Mucosa of rectum (tissue), 2 donors: ENCODE measurements around the gene AGXT2.
A peak's percentile ranks its signal among the peaks of the same experiment; 100 is the strongest.

Experiments
- H3K27ac ChIP-seq, 2 donors: one replicate each; pipeline ENCODE4 v1.7.0; 2013; ENCODE audit warnings: inconsistent platforms in 2 of 2, low read depth in 2 of 2, low read length in 2 of 2
- H3K27me3 ChIP-seq, 2 donors: one replicate each; pipeline ENCODE4 v1.7.0; 2013; ENCODE audit warnings: low read length in 2 of 2; ENCODE audit not compliant: control insufficient read depth in 2 of 2, insufficient read depth in 2 of 2
- H3K36me3 ChIP-seq, 2 donors: one replicate each; pipeline ENCODE4 v1.7.0; 2013; ENCODE audit warnings: low read length in 2 of 2; ENCODE audit not compliant: control insufficient read depth in 2 of 2, insufficient read depth in 2 of 2
- H3K4me1 ChIP-seq, 2 donors: one replicate each; pipeline ENCODE4 v1.7.0; 2013; ENCODE audit warnings: low read length in 2 of 2, mild to moderate bottlenecking in 1 of 2; ENCODE audit not compliant: control insufficient read depth in 2 of 2, insufficient read depth in 2 of 2
- H3K4me3 ChIP-seq, 2 donors: one replicate each; pipeline ENCODE4 v1.7.0; 2013; ENCODE audit warnings: low read length in 2 of 2
- H3K9ac ChIP-seq, 2 donors: one replicate each; pipeline ENCODE4 v1.7.0; 2013; ENCODE audit warnings: low read length in 2 of 2, low read depth in 1 of 2, mild to moderate bottlenecking in 1 of 2
- H3K9me3 ChIP-seq, 2 donors: one replicate each; pipeline ENCODE4 v1.7.0; 2013; ENCODE audit warnings: low read length in 2 of 2; ENCODE audit not compliant: control insufficient read depth in 2 of 2
- donor health status: healthy.
- donor health status: Normal muscosa, but diverticular disease.

Gene AGXT2, protein sequence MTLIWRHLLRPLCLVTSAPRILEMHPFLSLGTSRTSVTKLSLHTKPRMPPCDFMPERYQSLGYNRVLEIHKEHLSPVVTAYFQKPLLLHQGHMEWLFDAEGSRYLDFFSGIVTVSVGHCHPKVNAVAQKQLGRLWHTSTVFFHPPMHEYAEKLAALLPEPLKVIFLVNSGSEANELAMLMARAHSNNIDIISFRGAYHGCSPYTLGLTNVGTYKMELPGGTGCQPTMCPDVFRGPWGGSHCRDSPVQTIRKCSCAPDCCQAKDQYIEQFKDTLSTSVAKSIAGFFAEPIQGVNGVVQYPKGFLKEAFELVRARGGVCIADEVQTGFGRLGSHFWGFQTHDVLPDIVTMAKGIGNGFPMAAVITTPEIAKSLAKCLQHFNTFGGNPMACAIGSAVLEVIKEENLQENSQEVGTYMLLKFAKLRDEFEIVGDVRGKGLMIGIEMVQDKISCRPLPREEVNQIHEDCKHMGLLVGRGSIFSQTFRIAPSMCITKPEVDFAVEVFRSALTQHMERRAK

DNA sequence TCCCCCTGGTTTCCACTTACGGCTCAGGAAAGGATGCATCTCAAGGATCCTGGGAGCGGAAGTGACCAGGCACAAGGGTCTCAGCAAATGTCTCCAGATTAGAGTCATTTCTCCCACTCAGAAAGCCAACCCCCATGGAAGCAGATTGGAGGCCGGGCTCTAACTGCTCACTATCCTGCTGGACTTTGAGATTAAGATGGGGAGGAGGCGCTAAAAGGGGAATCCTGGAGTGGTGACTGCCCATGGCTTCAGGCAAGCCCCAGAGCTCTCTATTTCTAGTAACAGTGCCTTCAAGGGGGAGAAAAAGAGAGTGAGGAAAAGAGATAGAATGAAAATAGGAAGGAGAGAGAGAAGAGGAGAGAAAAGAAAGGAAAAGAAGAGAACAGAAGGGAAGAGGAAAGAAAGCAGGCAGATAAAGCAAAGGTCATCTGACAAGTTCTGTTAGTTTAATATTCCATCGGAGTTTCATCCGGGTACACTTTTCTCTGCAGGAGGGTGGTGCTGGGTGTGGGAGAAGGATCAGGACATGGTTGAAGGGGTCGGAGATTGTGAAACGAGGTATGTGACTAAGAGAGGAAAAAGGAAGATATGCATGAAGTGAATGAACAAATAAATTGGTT, at the start of gene AGXT2:
Gene AGXT2 (minus strand): TSS at position 165 of the 620 bp plus-strand sequence. CDS start 57 bp downstream, at position 108.
- Histone ChIP-seq H3K27ac (no peak within 1 kb of the TSS), H3K9ac (no peak within 1 kb of the TSS), H3K4me3 (no peak within 1 kb of the TSS), H3K9me3 (no peaks in the 10 kb centered on the region), H3K27me3 (no peaks in the 10 kb centered on the region), H3K36me3 (no peaks in the 10 kb centered on the region), H3K4me1 (no peaks in the 10 kb centered on the region)

DNA sequence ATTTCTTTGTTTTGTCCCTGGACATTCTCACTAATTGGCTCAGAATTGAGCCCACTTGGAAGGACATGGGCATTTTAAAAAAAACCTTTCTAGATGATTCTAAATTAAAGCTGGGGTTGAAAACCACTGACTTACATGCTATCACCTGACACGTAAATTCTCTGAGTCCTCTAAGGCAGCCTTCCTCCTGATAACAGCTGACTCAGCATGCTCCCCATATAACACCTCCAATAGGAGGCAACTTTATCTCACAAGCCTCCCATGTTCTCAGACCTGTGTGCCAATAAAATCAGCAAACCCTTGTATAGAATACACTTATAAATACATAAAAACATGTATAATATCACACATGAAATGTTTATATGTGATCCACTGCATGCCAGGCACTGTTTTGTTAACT, 49.2 kb upstream of the AGXT2 start:
- Histone ChIP-seq H3K36me3 (no peaks in the 10 kb centered on the region), H3K4me1 (peaks cover 3 to 4% of the 10 kb centered on the region in 2 donors), H3K4me3 (no peak overlapping the region), H3K27me3 (no peaks in the 10 kb centered on the region), H3K9ac (no peak overlapping the region), H3K9me3 (no peaks in the 10 kb centered on the region), H3K27ac (no peak overlapping the region)

DNA sequence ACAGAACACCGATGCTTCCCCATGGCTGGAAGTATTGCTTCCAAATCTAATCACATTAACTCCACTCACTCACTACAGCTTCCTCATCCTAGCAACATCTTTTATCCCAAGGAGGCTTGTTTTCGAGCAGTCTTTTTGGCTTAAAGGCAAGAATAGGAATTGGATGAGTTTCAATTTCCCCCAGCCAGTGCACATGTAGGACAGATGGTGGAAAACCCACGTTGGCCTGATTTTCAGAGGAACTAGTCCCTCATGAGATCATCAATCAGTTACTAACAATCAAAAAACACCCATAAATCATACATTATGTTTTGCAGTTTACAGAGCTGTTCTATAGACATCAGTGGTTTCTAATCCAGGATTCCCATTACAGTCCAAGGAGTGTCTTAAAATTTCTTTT, 48.5 kb upstream of the AGXT2 start:
- peaks cover 8 to 9% of the 10 kb centered on the region in 2 donors for H3K4me1 ChIP-seq
- H3K9ac ChIP-seq: no peak overlapping the region
- H3K27me3 ChIP-seq: no peaks in the 10 kb centered on the region
- no peaks in the 10 kb centered on the region for H3K36me3 ChIP-seq
- H3K9me3 ChIP-seq: no peaks in the 10 kb centered on the region
- no peak overlapping the region for H3K4me3 ChIP-seq
- no peak overlapping the region for H3K27ac ChIP-seq

DNA sequence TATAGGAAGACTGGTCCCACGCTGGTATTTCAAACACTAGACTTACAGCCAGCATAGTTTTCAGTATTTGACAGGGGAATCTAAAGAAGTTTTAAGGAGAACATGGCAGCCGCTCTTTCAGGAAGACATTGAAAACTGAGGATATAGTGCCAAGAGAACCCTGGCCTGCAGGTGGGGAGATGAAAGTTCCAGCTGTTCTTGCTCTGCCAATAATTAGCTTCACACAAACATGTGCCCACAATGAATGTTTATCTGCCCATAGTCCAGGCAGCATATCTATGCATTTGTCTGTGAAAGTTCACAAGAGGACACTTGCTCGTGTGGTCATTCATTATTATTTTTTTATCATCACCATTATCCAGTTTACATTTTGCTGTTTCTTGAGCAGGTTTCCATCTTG, 47.6 kb upstream of the AGXT2 start:
- Histone ChIP-seq H3K9ac (no peak overlapping the region), H3K9me3 (no peaks in the 10 kb centered on the region), H3K27me3 (no peaks in the 10 kb centered on the region), H3K36me3 (no peaks in the 10 kb centered on the region), H3K27ac (no peak overlapping the region), H3K4me1 (peaks cover 8 to 9% of the 10 kb centered on the region in 2 donors), H3K4me3 (no peak overlapping the region)

DNA sequence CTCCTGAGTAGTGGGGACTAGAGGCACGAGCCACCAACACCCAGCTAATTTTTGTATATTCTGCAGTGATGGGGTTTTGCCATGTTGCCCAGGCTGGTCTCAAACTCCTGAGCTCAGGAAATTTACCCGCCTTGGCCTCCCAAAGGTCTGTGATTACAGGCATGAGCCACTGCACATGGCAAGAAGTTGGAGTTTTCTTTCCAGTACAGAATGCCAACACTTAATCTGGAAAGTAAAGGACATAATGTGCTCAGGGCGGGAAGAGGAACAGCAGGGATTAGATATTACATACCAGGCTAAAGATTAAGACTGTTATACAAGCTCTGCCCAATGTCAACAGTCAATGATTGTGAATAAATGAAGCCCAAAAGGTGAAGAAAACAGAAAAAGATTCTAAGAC, 47.2 kb upstream of the AGXT2 start:
- no peaks in the 10 kb centered on the region for H3K27me3 ChIP-seq
- H3K9me3 ChIP-seq: no peaks in the 10 kb centered on the region
- no peak overlapping the region for H3K9ac ChIP-seq
- no peak overlapping the region for H3K27ac ChIP-seq
- H3K4me3 ChIP-seq: no peak overlapping the region
- H3K4me1 ChIP-seq: peaks cover 8 to 9% of the 10 kb centered on the region in 2 donors
- H3K36me3 ChIP-seq: no peaks in the 10 kb centered on the region

DNA sequence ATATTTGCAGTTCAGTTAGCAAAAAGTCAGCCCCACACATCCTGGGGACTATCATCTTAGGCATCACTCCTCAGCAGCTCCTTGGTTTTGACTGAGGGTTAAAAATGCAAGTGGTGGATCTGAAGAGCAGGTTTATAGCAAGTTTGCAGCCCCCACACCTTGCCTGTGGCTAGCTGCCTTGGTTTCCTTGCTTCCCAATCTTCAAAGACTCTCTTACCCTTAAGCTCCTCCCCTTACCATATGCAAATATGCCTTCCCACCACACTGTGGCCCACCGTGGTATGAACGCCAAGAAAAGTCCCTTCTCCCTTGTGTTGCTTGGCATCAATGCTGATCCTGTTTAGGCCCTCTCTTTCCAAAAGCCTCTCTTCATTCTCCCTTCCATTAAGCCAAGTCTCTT, 45.0 kb upstream of the AGXT2 start:
- Histone ChIP-seq H3K9me3 (no peaks in the 10 kb centered on the region), H3K4me3 (no peak overlapping the region), H3K4me1 (peaks cover 8 to 9% of the 10 kb centered on the region in 2 donors), H3K9ac (no peak overlapping the region), H3K27ac (no peak overlapping the region), H3K36me3 (no peaks in the 10 kb centered on the region), H3K27me3 (no peaks in the 10 kb centered on the region)

DNA sequence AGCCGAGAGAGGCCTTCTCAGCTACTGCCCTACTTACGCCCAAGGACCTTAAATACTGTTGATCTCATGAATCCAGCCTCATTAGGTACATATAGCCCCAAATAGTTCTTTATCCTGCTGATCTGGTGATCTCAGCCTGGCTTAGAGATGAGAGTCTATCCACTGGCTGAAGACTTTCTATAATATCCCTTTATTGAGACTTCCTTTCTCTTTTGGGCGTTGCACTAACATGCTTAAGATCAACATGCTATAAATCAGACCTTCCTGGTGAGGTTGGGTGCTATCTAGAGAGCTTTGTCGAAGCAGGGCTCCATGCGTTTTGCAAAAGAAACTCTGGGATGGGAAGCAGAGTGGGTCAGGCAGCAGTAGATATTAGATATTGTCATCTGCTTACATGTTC, 44.0 kb upstream of the AGXT2 start:
- H3K36me3 ChIP-seq: no peaks in the 10 kb centered on the region
- no peaks in the 10 kb centered on the region for H3K27me3 ChIP-seq
- no peaks in the 10 kb centered on the region for H3K9me3 ChIP-seq
- H3K4me1 ChIP-seq: peaks cover 8 to 9% of the 10 kb centered on the region in 2 donors
- peak overlapping the region in 1 of 2 donors; percentile 66 for H3K27ac ChIP-seq
- H3K9ac ChIP-seq: no peak overlapping the region
- H3K4me3 ChIP-seq: no peak overlapping the region

DNA sequence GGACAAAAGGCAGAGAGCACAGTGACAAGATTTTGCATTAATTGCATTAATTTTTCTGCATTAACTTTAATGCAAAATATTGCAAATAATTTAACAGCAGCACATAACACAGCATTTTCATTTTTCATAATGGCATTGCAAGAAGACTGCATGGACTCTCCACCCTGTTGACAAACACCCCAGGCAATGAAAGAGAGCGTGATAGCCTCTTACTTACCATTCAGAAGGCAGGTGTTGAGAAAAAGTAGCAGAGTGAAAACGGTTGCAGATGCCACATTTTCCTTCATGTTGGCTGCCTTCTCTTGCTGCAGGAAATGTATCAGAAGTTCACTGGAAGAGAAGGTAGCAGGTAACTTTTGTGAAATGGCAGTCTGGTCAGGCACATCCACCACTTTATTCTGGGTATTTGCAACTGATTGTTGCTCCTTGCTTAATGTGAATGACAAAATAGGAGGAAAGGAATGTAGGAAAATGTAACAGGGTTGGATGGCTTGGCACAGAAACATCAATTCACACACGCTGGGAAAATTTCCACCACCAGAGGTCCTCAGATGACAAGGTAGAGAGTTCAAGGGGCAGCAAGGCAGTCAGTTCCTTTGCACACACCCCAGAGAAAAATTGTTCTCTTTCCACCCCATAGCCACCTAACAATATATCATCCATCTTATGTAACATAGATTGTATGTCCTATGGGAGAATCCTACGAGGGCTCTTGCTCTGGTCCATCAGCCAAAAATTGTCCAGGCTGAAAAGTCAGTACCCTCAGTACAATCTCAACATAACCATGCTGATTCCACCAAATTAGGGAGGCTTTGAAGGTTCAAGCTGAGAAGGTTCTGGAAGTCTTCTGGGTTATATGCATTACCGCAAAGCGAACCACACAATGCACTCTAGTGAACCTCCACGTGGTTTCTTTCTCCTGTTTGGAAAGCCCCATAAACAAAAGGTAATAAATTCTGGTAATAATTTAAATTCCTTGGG, 41.9 kb upstream of the AGXT2 start:
- Histone ChIP-seq H3K9ac (no peak overlapping the region), H3K4me1 (peaks cover 8 to 9% of the 10 kb centered on the region in 2 donors), H3K27me3 (no peaks in the 10 kb centered on the region), H3K27ac (no peak overlapping the region), H3K9me3 (no peaks in the 10 kb centered on the region), H3K36me3 (peaks cover 0 to 4% of the 10 kb centered on the region in 2 donors), H3K4me3 (no peak overlapping the region)

DNA sequence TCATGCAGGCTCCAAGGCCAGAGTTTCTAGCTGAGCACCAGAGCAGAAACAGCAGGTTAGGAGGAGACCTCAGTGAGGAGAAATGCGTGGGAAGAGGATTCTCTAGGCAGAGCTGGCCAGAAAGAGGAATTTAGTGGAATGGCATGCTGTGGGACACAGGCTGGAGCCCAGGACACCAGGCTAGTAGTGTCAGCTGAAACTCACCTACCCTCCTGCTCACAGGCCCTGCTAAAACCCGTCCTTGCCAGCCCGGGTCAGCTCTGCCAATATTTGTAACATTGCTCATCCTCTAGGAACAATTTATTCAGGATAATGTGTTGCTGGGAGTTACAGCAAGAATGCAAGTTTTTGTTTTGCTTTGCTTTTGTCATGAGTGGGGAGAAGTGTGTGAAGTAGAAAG, 40.2 kb upstream of the AGXT2 start:
- Histone ChIP-seq H3K36me3 (peaks cover 0 to 4% of the 10 kb centered on the region in 2 donors), H3K4me3 (no peak overlapping the region), H3K4me1 (peaks cover 4 to 9% of the 10 kb centered on the region in 2 donors), H3K9me3 (no peaks in the 10 kb centered on the region), H3K27ac (no peak overlapping the region), H3K9ac (no peak overlapping the region), H3K27me3 (no peaks in the 10 kb centered on the region)
